ENCODE data around the gene HPD. TPM values are rescaled to one million over a fixed set of nuclear protein-coding genes. Genes with fewer than 3 reads are reported as not detected.

Gene HPD
- polyA plus RNA-seq, 1 of the 3 experiments (the other 2 are of a cell fraction) = 1.9 TPM

GRCh38 chr12:121845701-121846100 lies 13.0 kb downstream of the HPD start:
- 100% methylated on average over 1 of the region's 1 CpG for WGBS (ENCODE audit: low lambda C conversion rate)
- Histone ChIP-seq H3K9me3 (no peaks in the 10 kb centered on the region), H3K4me2 (no peak overlapping the region), H3K4me3 (ENCODE audit: low read depth in 2 of 2, low read length in 1 of 2) (no peak overlapping the region), H3K9me2 (no peaks in the 10 kb centered on the region), H3F3A (replicated peaks; ENCODE audit: insufficient read depth) (no peaks in the 10 kb centered on the region), H3K27ac (ENCODE audit: low read depth in 2 of 2, low read length in 1 of 2) (no peak overlapping the region), H2AFZ (ENCODE audit: low read depth) (no peak overlapping the region), H3K79me2 (ENCODE audit: insufficient read depth) (no peaks in the 10 kb centered on the region), H4K20me1 (ENCODE audit: insufficient read depth) (no peaks in the 10 kb centered on the region), H3K4me1 (ENCODE audit: control insufficient read depth in 1 of 2, insufficient read depth in 2 of 2, low read depth in 1 of 2, low read length in 1 of 2) (no peaks in the 10 kb centered on the region), H3K36me3 (replicated peaks in 1 of 2; ENCODE audit: control insufficient read depth in 1 of 2, insufficient read depth in 2 of 2, low read length in 1 of 2) (no peaks in the 10 kb centered on the region), H3K27me3 (ENCODE audit: insufficient read depth) (no peaks in the 10 kb centered on the region), H3K9ac (no peak overlapping the region)
- TF ChIP-seq RAD21 (IDR thresholded peaks at IDR 0.05; ENCODE audit: low read length) (no peak), GABPA (IDR thresholded peaks at IDR 0.05; ENCODE audit: low read depth) (no peak), NRF1 (IDR thresholded peaks at IDR 0.05; ENCODE audit: low read depth, low read length) (no peak), SMC3 (IDR thresholded peaks at IDR 0.05; ENCODE audit: low read depth, low read length) (no peak), GATA2 (CRISPR knock-in tag; IDR thresholded peaks at IDR 0.05) (no peak), ELF1 (IDR thresholded peaks at IDR 0.05) (no peak), USF2 (IDR thresholded peaks at IDR 0.05; ENCODE audit: borderline replicate concordance, low read depth, low read length) (no peak), TAF1 (IDR thresholded peaks at IDR 0.05; ENCODE audit: borderline replicate concordance, low read depth, low read length) (no peak), RXRA (IDR thresholded peaks at IDR 0.05; ENCODE audit: borderline replicate concordance, low read depth) (no peak), TEAD4 (IDR thresholded peaks at IDR 0.05; ENCODE audit: borderline replicate concordance, insufficient read depth) (no peak), PBX3 (IDR thresholded peaks at IDR 0.05) (no peak), TCF12 (IDR thresholded peaks at IDR 0.05) (no peak), EZH2phosphoT487 (IDR thresholded peaks at IDR 0.05; ENCODE audit: borderline replicate concordance, low read depth) (no peak), RFX5 (IDR thresholded peaks at IDR 0.05; ENCODE audit: low read length) (no peak), RCOR1 (IDR thresholded peaks at IDR 0.05; ENCODE audit: low read length) (no peak), SIN3A (IDR thresholded peaks at IDR 0.05; ENCODE audit: borderline replicate concordance, low read depth, low read length) (no peak)
- TF ChIP-seq, protein P1, sequence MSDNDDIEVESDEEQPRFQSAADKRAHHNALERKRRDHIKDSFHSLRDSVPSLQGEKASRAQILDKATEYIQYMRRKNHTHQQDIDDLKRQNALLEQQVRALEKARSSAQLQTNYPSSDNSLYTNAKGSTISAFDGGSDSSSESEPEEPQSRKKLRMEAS (IDR thresholded peaks at IDR 0.05; ENCODE audit: low read depth) = no peak
- TF ChIP-seq, protein P2, sequence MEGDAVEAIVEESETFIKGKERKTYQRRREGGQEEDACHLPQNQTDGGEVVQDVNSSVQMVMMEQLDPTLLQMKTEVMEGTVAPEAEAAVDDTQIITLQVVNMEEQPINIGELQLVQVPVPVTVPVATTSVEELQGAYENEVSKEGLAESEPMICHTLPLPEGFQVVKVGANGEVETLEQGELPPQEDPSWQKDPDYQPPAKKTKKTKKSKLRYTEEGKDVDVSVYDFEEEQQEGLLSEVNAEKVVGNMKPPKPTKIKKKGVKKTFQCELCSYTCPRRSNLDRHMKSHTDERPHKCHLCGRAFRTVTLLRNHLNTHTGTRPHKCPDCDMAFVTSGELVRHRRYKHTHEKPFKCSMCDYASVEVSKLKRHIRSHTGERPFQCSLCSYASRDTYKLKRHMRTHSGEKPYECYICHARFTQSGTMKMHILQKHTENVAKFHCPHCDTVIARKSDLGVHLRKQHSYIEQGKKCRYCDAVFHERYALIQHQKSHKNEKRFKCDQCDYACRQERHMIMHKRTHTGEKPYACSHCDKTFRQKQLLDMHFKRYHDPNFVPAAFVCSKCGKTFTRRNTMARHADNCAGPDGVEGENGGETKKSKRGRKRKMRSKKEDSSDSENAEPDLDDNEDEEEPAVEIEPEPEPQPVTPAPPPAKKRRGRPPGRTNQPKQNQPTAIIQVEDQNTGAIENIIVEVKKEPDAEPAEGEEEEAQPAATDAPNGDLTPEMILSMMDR (IDR thresholded peaks at IDR 0.05) = no peak
- TF ChIP-seq, protein P3, sequence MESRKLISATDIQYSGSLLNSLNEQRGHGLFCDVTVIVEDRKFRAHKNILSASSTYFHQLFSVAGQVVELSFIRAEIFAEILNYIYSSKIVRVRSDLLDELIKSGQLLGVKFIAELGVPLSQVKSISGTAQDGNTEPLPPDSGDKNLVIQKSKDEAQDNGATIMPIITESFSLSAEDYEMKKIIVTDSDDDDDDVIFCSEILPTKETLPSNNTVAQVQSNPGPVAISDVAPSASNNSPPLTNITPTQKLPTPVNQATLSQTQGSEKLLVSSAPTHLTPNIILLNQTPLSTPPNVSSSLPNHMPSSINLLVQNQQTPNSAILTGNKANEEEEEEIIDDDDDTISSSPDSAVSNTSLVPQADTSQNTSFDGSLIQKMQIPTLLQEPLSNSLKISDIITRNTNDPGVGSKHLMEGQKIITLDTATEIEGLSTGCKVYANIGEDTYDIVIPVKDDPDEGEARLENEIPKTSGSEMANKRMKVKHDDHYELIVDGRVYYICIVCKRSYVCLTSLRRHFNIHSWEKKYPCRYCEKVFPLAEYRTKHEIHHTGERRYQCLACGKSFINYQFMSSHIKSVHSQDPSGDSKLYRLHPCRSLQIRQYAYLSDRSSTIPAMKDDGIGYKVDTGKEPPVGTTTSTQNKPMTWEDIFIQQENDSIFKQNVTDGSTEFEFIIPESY (IDR thresholded peaks at IDR 0.05; ENCODE audit: borderline replicate concordance, low read depth) = no peak
- TF ChIP-seq, protein P4, sequence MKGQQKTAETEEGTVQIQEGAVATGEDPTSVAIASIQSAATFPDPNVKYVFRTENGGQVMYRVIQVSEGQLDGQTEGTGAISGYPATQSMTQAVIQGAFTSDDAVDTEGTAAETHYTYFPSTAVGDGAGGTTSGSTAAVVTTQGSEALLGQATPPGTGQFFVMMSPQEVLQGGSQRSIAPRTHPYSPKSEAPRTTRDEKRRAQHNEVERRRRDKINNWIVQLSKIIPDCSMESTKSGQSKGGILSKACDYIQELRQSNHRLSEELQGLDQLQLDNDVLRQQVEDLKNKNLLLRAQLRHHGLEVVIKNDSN (IDR thresholded peaks at IDR 0.05; ENCODE audit: borderline replicate concordance, low read depth) = no peak
- DNase-seq = no peak
- POLR2A ChIA-PET = no interaction called here
- CTCF ChIA-PET = interaction anchor here (1.0 to 1.1 kb wide), 2 partner anchors 48 to 52 kb away, joined by 3 to 5 read pairs; partner anchors contain the start of gene RHOF
